ENCODE data around the gene U2AF1L4.

U2AF1L4 gene

GRCh38 chr19:35745328-35746086 is at the start of gene U2AF1L4, which contains the start of gene PSENEN:
U2AF1L4 (minus strand) TSS chr19:35745418; CDS start chr19:35745391, 27 bp downstream.
PSENEN (plus strand) TSS chr19:35745651; CDS start chr19:35745931, 280 bp downstream.
- DNase-seq (ENCODE audit: extremely low spot score, insufficient read length, low read depth) = peak; percentile 84
- FAIRE-seq = peak; percentile 99

GRCh38 chr19:35793381-35794165 is 48.4 kb upstream of the U2AF1L4 start:
- DNase-seq (ENCODE audit: extremely low spot score, insufficient read length, low read depth) = no peak
- FAIRE-seq = no peak

GRCh38 chr19:35792888-35793287 is 47.7 kb upstream of the U2AF1L4 start:
- DNase-seq (ENCODE audit: extremely low spot score, insufficient read length, low read depth) = no peak
- FAIRE-seq = no peak

GRCh38 chr19:35792312-35792711 is 47.1 kb upstream of the U2AF1L4 start:
- DNase-seq (ENCODE audit: extremely low spot score, insufficient read length, low read depth) (no peak), FAIRE-seq (no peak)

- DNase-seq (ENCODE audit: extremely low spot score, insufficient read length, low read depth) (no peak), FAIRE-seq (no peak)
These were observed 46.6 kb upstream of the U2AF1L4 start for GRCh38 chr19:35791814-35792279.

GRCh38 chr19:35790981-35791813 is 46.0 kb upstream of the U2AF1L4 start:
- DNase-seq (ENCODE audit: extremely low spot score, insufficient read length, low read depth) = no peak
- no peak for FAIRE-seq

GRCh38 chr19:35789978-35790944 is 45.0 kb upstream of the U2AF1L4 start:
- FAIRE-seq = no peak
- no peak for DNase-seq (ENCODE audit: extremely low spot score, insufficient read length, low read depth)

- no peak for FAIRE-seq
- no peak for DNase-seq (ENCODE audit: extremely low spot score, insufficient read length, low read depth)
These were observed 44.2 kb upstream of the U2AF1L4 start for GRCh38 chr19:35789195-35789977.

GRCh38 chr19:35788205-35788960 is 43.2 kb upstream of the U2AF1L4 start:
- no peak for FAIRE-seq
- no peak for DNase-seq (ENCODE audit: extremely low spot score, insufficient read length, low read depth)

- no peak for DNase-seq (ENCODE audit: extremely low spot score, insufficient read length, low read depth)
- no peak for FAIRE-seq
These were observed 42.1 kb upstream of the U2AF1L4 start for GRCh38 chr19:35787227-35787799.

GRCh38 chr19:35786299-35787160 is 41.3 kb upstream of the U2AF1L4 start:
- no peak for DNase-seq (ENCODE audit: extremely low spot score, insufficient read length, low read depth)

GRCh38 chr19:35785339-35785627 is 40.1 kb upstream of the U2AF1L4 start:
- FAIRE-seq (no peak), DNase-seq (ENCODE audit: extremely low spot score, insufficient read length, low read depth) (no peak)

More at GRCh38 chr19:35786299-35787160, 41.3 kb upstream of the U2AF1L4 start:
- no peak for FAIRE-seq

- DNase-seq (ENCODE audit: extremely low spot score, insufficient read length, low read depth) = no peak
- FAIRE-seq = no peak
These were observed 39.5 kb upstream of the U2AF1L4 start for GRCh38 chr19:35784503-35785338.

- DNase-seq (ENCODE audit: extremely low spot score, insufficient read length, low read depth) (no peak), FAIRE-seq (no peak)
These were observed 38.5 kb upstream of the U2AF1L4 start for GRCh38 chr19:35783469-35784434.

GRCh38 chr19:35782589-35782988 is 37.4 kb upstream of the U2AF1L4 start:
- no peak for FAIRE-seq
- no peak for DNase-seq (ENCODE audit: extremely low spot score, insufficient read length, low read depth)

Data from GM18507 (cell line).